Smooth muscle cell (in vitro differentiated cells): ENCODE data around the gene SVOP. TPM values are rescaled to one million over a fixed set of nuclear protein-coding genes. Genes with fewer than 3 reads are reported as not detected.

Source experiments
- DNase-seq: peaks from one replicate; lab custom pipeline; 2025; ENCODE audit not compliant: unreplicated experiment; lab: John Stamatoyannopoulos, UW
- H2AFZ ChIP-seq: fragments of 200-600 bp; sonication (generic); 2 replicates; pipeline ENCODE4 v1.6.0; 2016; ENCODE audit warnings: antibody characterized with exemption, low read depth, mild to moderate bottlenecking
- H3F3A ChIP-seq: fragments of 200-600 bp; sonication (generic); 2 replicates; pipeline ENCODE4 v1.6.0; 2017; ENCODE audit warnings: antibody characterized with exemption, low read depth
- H3K27ac ChIP-seq: fragments of 200-600 bp; sonication (generic); 2 replicates; pipeline ENCODE4 v1.5.1; 2016; ENCODE audit warnings: low read depth, mild to moderate bottlenecking
- H3K27me3 ChIP-seq: fragments of 200-600 bp; sonication (generic); 2 replicates; pipeline ENCODE4 v1.6.1; 2016; ENCODE audit warnings: low read depth, mild to moderate bottlenecking
- H3K36me3 ChIP-seq: fragments of 200-600 bp; sonication (generic); 2 replicates; pipeline ENCODE4 v1.5.1; 2016; ENCODE audit warnings: low read depth
- H3K4me1 ChIP-seq: fragments of 200-600 bp; sonication (generic); 2 replicates; pipeline ENCODE4 v1.5.1; 2016; ENCODE audit warnings: low read depth
- H3K4me2 ChIP-seq: fragments of 200-600 bp; sonication (generic); 2 replicates; pipeline ENCODE4 v1.6.0; 2016; ENCODE audit warnings: mild to moderate bottlenecking
- H3K4me3 ChIP-seq: fragments of 200-600 bp; sonication (generic); 2 replicates; pipeline ENCODE4 v1.5.1; 2016; ENCODE audit warnings: mild to moderate bottlenecking
- H3K79me2 ChIP-seq: fragments of 200-600 bp; sonication (generic); 2 replicates; pipeline ENCODE4 v1.6.0; 2016; ENCODE audit warnings: low read depth, mild to moderate bottlenecking
- H3K9ac ChIP-seq: fragments of 200-600 bp; sonication (generic); 2 replicates; pipeline ENCODE4 v1.6.0; 2016; ENCODE audit warnings: low read depth
- H3K9me3 ChIP-seq: fragments of 200-600 bp; sonication (generic); replicated peaks from 2 replicates; pipeline ENCODE4 v1.5.1; 2016; ENCODE audit warnings: low read depth
- H4K20me1 ChIP-seq: fragments of 200-600 bp; sonication (generic); 2 replicates; pipeline ENCODE4 v1.6.0; 2016; ENCODE audit warnings: low read depth
- CTCF ChIP-seq: fragments of 200-600 bp; sonication (generic); IDR thresholded peaks from 2 replicates; pipeline ENCODE4 v1.5.1; 2017; ENCODE audit warnings: borderline replicate concordance, mild to moderate bottlenecking, antibody characterized with exemption; ENCODE audit not compliant: insufficient read depth, poor library complexity, severe bottlenecking
- WGBS: methylation state at CpG from one replicate; pipeline ENCODE4 v1.1.7; 2016; ENCODE audit warnings: low lambda C conversion rate; 5-methylcytosine and 5-hydroxymethylcytosine counted together
- polyA plus RNA-seq: library from polyadenylated mRNA; unstranded; fragments of >200 nt; fragmentation: Nextera tagmentation; extraction: Ambion mirVana; gene quantifications from 2 replicates; pipeline ENCODE4 v1.2.1, GENCODE V29; 2016
- total RNA-seq: library from RNA; depleted of rRNA; stranded (reverse); fragments of >200 nt; gene quantifications from 2 replicates; pipeline ENCODE4 v1.2.3, GENCODE V29; 2014

Gene SVOP
- total and polyA plus RNA-seq, 2 experiments from 2014 or later: not detected

GRCh38 chr12:109065154-109065852, 44.4 kb upstream of the SVOP start:
- Histone ChIP-seq H3K9me3 (no peaks in the 10 kb centered on the region), H4K20me1 (no peaks in the 10 kb centered on the region), H3K27me3 (no peaks in the 10 kb centered on the region), H3F3A (no peaks in the 10 kb centered on the region), H2AFZ (no peak overlapping the region), H3K79me2 (no peaks in the 10 kb centered on the region), H3K9ac (no peak overlapping the region), H3K4me2 (no peak overlapping the region), H3K36me3 (peaks cover 15% of the 10 kb centered on the region), H3K27ac (no peak overlapping the region), H3K4me1 (peaks cover under 1% of the 10 kb centered on the region), H3K4me3 (no peak overlapping the region)
- no peak for DNase-seq
- TF ChIP-seq CTCF: no peak
- 90% methylated on average over 5 of the region's 5 CpGs for WGBS

- Histone ChIP-seq H3F3A (no peaks in the 10 kb centered on the region), H3K4me2 (no peak overlapping the region), H2AFZ (no peak overlapping the region), H3K79me2 (no peaks in the 10 kb centered on the region), H3K9ac (no peak overlapping the region), H3K4me3 (no peak overlapping the region), H4K20me1 (no peaks in the 10 kb centered on the region), H3K27ac (no peak overlapping the region), H3K36me3 (peaks cover 15% of the 10 kb centered on the region), H3K4me1 (no peaks in the 10 kb centered on the region), H3K27me3 (no peaks in the 10 kb centered on the region), H3K9me3 (no peaks in the 10 kb centered on the region)
- 99% methylated on average over 3 of the region's 3 CpGs for WGBS
- TF ChIP-seq CTCF: no peak
- DNase-seq: no peak
Measured at GRCh38 chr12:109064143-109064542, 43.3 kb upstream of the SVOP start.

GRCh38 chr12:109058773-109059172, 37.9 kb upstream of the SVOP start:
- WGBS: 95% methylated on average over 6 of the region's 6 CpGs
- TF ChIP-seq CTCF: no peak

GRCh38 chr12:109057376-109057775, 36.5 kb upstream of the SVOP start:
- no peak overlapping the region for H3K4me3 ChIP-seq
- peaks cover 9% of the 10 kb centered on the region for H3K79me2 ChIP-seq
- no peaks in the 10 kb centered on the region for H3K27me3 ChIP-seq
- peaks cover 6% of the 10 kb centered on the region for H3K4me1 ChIP-seq
- peaks cover 3% of the 10 kb centered on the region for H3K36me3 ChIP-seq
- H3F3A ChIP-seq: no peaks in the 10 kb centered on the region
- H3K9me3 ChIP-seq: no peaks in the 10 kb centered on the region
- no peak for TF ChIP-seq CTCF
- no peak overlapping the region for H2AFZ ChIP-seq
- no peaks in the 10 kb centered on the region for H4K20me1 ChIP-seq
- no peak overlapping the region for H3K4me2 ChIP-seq
- DNase-seq: no peak
- 100% methylated on average over 1 of the region's 1 CpG for WGBS
- no peak overlapping the region for H3K27ac ChIP-seq
- no peak overlapping the region for H3K9ac ChIP-seq

More at GRCh38 chr12:109058773-109059172, 37.9 kb upstream of the SVOP start:
- no peak overlapping the region for H3K4me2 ChIP-seq
- no peak for DNase-seq
- H3K4me1 ChIP-seq: no peaks in the 10 kb centered on the region
- no peaks in the 10 kb centered on the region for H3K27me3 ChIP-seq
- H3K36me3 ChIP-seq: peaks cover 3% of the 10 kb centered on the region
- H3F3A ChIP-seq: no peaks in the 10 kb centered on the region
- no peak overlapping the region for H3K27ac ChIP-seq
- no peak overlapping the region for H3K9ac ChIP-seq
- H2AFZ ChIP-seq: no peak overlapping the region
- H3K4me3 ChIP-seq: no peak overlapping the region
- H4K20me1 ChIP-seq: no peaks in the 10 kb centered on the region
- peaks cover 9% of the 10 kb centered on the region for H3K79me2 ChIP-seq
- no peaks in the 10 kb centered on the region for H3K9me3 ChIP-seq
